Effector memory CD8-positive, alpha-beta T cell (primary cell): Measurements from ENCODE around the gene KAT6B.
"Not testable (repeated sequence)": the region's sequence is repeated elsewhere in the genome, so short reads cannot be mapped to it uniquely, and the experiment has no call there.

Experiments used
- ATAC-seq: fragments of 150-1000 bp; cut with Tn5 transposase; replicated peaks from 2 replicates; pipeline ENCODE4 v1.10.0; 2021; ENCODE audit warnings: mild to moderate bottlenecking, moderate library complexity
- DNase-seq, 3 experiments: peaks; one replicate each; pipeline ENCODE4 v3.0.0; 2021
- H3K27ac Mint-ChIP-seq, 2 donors: one replicate each; pipeline ENCODE4 v1.8.0; 2022; ENCODE audit warnings: mild to moderate bottlenecking in 2 of 2, mixed read lengths in 2 of 2, moderate library complexity in 2 of 2
- H3K27me3 Mint-ChIP-seq, 2 donors: one replicate each; pipeline ENCODE4 v1.8.0; 2022; ENCODE audit warnings: mixed read lengths in 2 of 2
- H3K36me3 Mint-ChIP-seq: one replicate; pipeline ENCODE4 v1.8.0; 2022; ENCODE audit warnings: mild to moderate bottlenecking, moderate library complexity, mixed read lengths; ENCODE audit not compliant: insufficient read depth
- H3K4me1 Mint-ChIP-seq, 2 donors: one replicate each; pipeline ENCODE4 v1.8.0; 2022; ENCODE audit warnings: low read depth in 2 of 2, mixed read lengths in 2 of 2
- H3K4me3 Mint-ChIP-seq, 2 donors: one replicate each; pipeline ENCODE4 v1.8.0; 2022; ENCODE audit warnings: mild to moderate bottlenecking in 2 of 2, mixed read lengths in 2 of 2, moderate library complexity in 2 of 2
- H3K9me3 Mint-ChIP-seq, 2 donors: one replicate each; pipeline ENCODE4 v1.8.0; 2022; ENCODE audit warnings: mixed read lengths in 2 of 2
- total RNA-seq, 9 experiments: gene quantifications; one replicate each; lab custom pipeline; 2026; lab: John Stamatoyannopoulos, UW

KAT6B gene
- 31.5 to 170 (median 80.1) reads per million in 9 experiments for total RNA-seq

GRCh38 chr10:74826142-74827044 is at the start of gene KAT6B:
TSS of gene KAT6B (plus strand) at chr10:74826600. CDS start at chr10:74842858, 16,258 bp downstream.
- DNase-seq (peak; percentile 99 to 100 (median 100)), ATAC-seq (peak; percentile 75)
- Mint-ChIP-seq H3K4me3 (peak within 1 kb of the TSS; percentile 84 to 92), H3K4me1 (peaks cover 34 to 38% of the 10 kb centered on the region in 2 donors), H3K27me3 (no peaks in the 10 kb centered on the region), H3K36me3 (peaks cover 26% of the 10 kb centered on the region), H3K9me3 (no peaks in the 10 kb centered on the region), H3K27ac (peak within 1 kb of the TSS; percentile 94 to 95)

- no peak overlapping the region for H3K27ac Mint-ChIP-seq
- H3K36me3 Mint-ChIP-seq: no peaks in the 10 kb centered on the region
- no peak for DNase-seq
- no peaks in the 10 kb centered on the region for H3K9me3 Mint-ChIP-seq
- ATAC-seq: no peak
- H3K27me3 Mint-ChIP-seq: peaks cover 0 to 17% of the 10 kb centered on the region in 2 donors
- H3K4me3 Mint-ChIP-seq: no peak overlapping the region
- H3K4me1 Mint-ChIP-seq: no peaks in the 10 kb centered on the region
Measured at GRCh38 chr10:74778436-74779094, 47.8 kb upstream of the KAT6B start.

- not testable (repeated sequence) for DNase-seq, H3K4me3 Mint-ChIP-seq, H3K4me1 Mint-ChIP-seq, ATAC-seq, H3K36me3 Mint-ChIP-seq, H3K27ac Mint-ChIP-seq, H3K9me3 Mint-ChIP-seq
- peaks cover 0 to 17% of the 10 kb centered on the region in 2 donors for H3K27me3 Mint-ChIP-seq
Measured at GRCh38 chr10:74781870-74782269, 44.5 kb upstream of the KAT6B start.

GRCh38 chr10:74784462-74784861 is 41.9 kb upstream of the KAT6B start:
- Mint-ChIP-seq H3K36me3 (no peaks in the 10 kb centered on the region), H3K4me3 (no peak overlapping the region), H3K9me3 (no peaks in the 10 kb centered on the region), H3K4me1 (no peaks in the 10 kb centered on the region), H3K27me3 (peaks cover 0 to 3% of the 10 kb centered on the region in 2 donors), H3K27ac (no peak overlapping the region)
- ATAC-seq (no peak), DNase-seq (no peak)

GRCh38 chr10:74786126-74786525 is 40.3 kb upstream of the KAT6B start:
- no peak for ATAC-seq
- Mint-ChIP-seq H3K4me3 (no peak overlapping the region), H3K36me3 (peaks cover 4% of the 10 kb centered on the region), H3K4me1 (no peaks in the 10 kb centered on the region), H3K9me3 (no peaks in the 10 kb centered on the region), H3K27ac (no peak overlapping the region), H3K27me3 (no peaks in the 10 kb centered on the region)
- DNase-seq: no peak

GRCh38 chr10:74787457-74787856 is 38.9 kb upstream of the KAT6B start:
- H3K36me3 Mint-ChIP-seq: peaks cover 4% of the 10 kb centered on the region
- H3K4me1 Mint-ChIP-seq: no peaks in the 10 kb centered on the region
- ATAC-seq: no peak
- H3K4me3 Mint-ChIP-seq: no peak overlapping the region
- no peak for DNase-seq
- no peaks in the 10 kb centered on the region for H3K9me3 Mint-ChIP-seq
- H3K27me3 Mint-ChIP-seq: no peaks in the 10 kb centered on the region
- no peak overlapping the region for H3K27ac Mint-ChIP-seq

- not testable (repeated sequence) for ATAC-seq, H3K27me3 Mint-ChIP-seq, H3K4me3 Mint-ChIP-seq, H3K9me3 Mint-ChIP-seq, H3K36me3 Mint-ChIP-seq, H3K4me1 Mint-ChIP-seq, DNase-seq
- peak overlapping the region; percentile 11 to 65 for H3K27ac Mint-ChIP-seq
Measured at GRCh38 chr10:74791979-74792378, 34.4 kb upstream of the KAT6B start.

- DNase-seq: no peak
- peak overlapping the region; percentile 11 to 65 for H3K27ac Mint-ChIP-seq
- H3K4me3 Mint-ChIP-seq: no peak overlapping the region
- H3K9me3 Mint-ChIP-seq: no peaks in the 10 kb centered on the region
- H3K36me3 Mint-ChIP-seq: peaks cover 4% of the 10 kb centered on the region
- no peaks in the 10 kb centered on the region for H3K27me3 Mint-ChIP-seq
- peaks cover 3 to 4% of the 10 kb centered on the region in 2 donors for H3K4me1 Mint-ChIP-seq
- ATAC-seq: no peak
Measured at GRCh38 chr10:74792726-74793125, 33.7 kb upstream of the KAT6B start.

- H3K4me1 Mint-ChIP-seq, H3K9me3 Mint-ChIP-seq, H3K4me3 Mint-ChIP-seq, ATAC-seq, H3K27me3 Mint-ChIP-seq, H3K36me3 Mint-ChIP-seq, DNase-seq: not testable (repeated sequence)
- H3K27ac Mint-ChIP-seq: peak overlapping the region; percentile 11 to 46
Measured at GRCh38 chr10:74793240-74793639, 33.2 kb upstream of the KAT6B start.

GRCh38 chr10:74794531-74794930 is 31.9 kb upstream of the KAT6B start:
- Mint-ChIP-seq H3K9me3 (no peaks in the 10 kb centered on the region), H3K4me1 (peaks cover 3 to 4% of the 10 kb centered on the region in 2 donors), H3K27ac (no peak overlapping the region), H3K4me3 (no peak overlapping the region), H3K27me3 (no peaks in the 10 kb centered on the region), H3K36me3 (peaks cover 4% of the 10 kb centered on the region)
- no peak for ATAC-seq
- no peak for DNase-seq

- DNase-seq (no peak), ATAC-seq (no peak)
- Mint-ChIP-seq H3K27me3 (no peaks in the 10 kb centered on the region), H3K27ac (peak overlapping the region in 1 of 2 donors; percentile 65), H3K9me3 (no peaks in the 10 kb centered on the region), H3K4me3 (no peak overlapping the region), H3K36me3 (no peaks in the 10 kb centered on the region), H3K4me1 (peaks cover 4 to 5% of the 10 kb centered on the region in 2 donors)
Measured at GRCh38 chr10:74797550-74797949, 28.9 kb upstream of the KAT6B start.

GRCh38 chr10:74799721-74800221 is 26.6 kb upstream of the KAT6B start:
- peaks cover 4 to 5% of the 10 kb centered on the region in 2 donors for H3K4me1 Mint-ChIP-seq
- no peaks in the 10 kb centered on the region for H3K27me3 Mint-ChIP-seq
- DNase-seq: no peak
- ATAC-seq: no peak
- H3K27ac Mint-ChIP-seq: no peak overlapping the region
- H3K4me3 Mint-ChIP-seq: no peak overlapping the region
- H3K9me3 Mint-ChIP-seq: no peaks in the 10 kb centered on the region
- H3K36me3 Mint-ChIP-seq: no peaks in the 10 kb centered on the region

GRCh38 chr10:74801447-74801846 is 25.0 kb upstream of the KAT6B start:
- Mint-ChIP-seq H3K4me1 (peaks cover 0 to 3% of the 10 kb centered on the region in 2 donors), H3K27me3 (no peaks in the 10 kb centered on the region), H3K36me3 (no peaks in the 10 kb centered on the region), H3K4me3 (no peak overlapping the region), H3K9me3 (no peaks in the 10 kb centered on the region), H3K27ac (no peak overlapping the region)
- no peak for DNase-seq
- no peak for ATAC-seq
